ENCODE data around the gene SCGB1D1.

SCGB1D1 gene

GRCh38 chr11:62242021-62242420 is 52.0 kb downstream of the SCGB1D1 start, which contains the start of gene SCGB1D2 (continued):
- TF ChIP-seq ZNF768 (tag by site-specific recombination; IDR thresholded peaks at IDR 0.05), result no peak
- TF ChIP-seq ZNF324 (tag by site-specific recombination; IDR thresholded peaks at IDR 0.05), result no peak
- no peak for TF ChIP-seq ZNF514 (tag by site-specific recombination; IDR thresholded peaks at IDR 0.05)
- TF ChIP-seq ZBTB10 (tag by site-specific recombination; IDR thresholded peaks at IDR 0.05), result no peak
- TF ChIP-seq ZNF596 (tag by site-specific recombination; IDR thresholded peaks at IDR 0.05), result no peak
- no peak for TF ChIP-seq ZSCAN30 (tag by site-specific recombination; IDR thresholded peaks at IDR 0.05)
- no peak for TF ChIP-seq ZNF426 (tag by site-specific recombination; IDR thresholded peaks at IDR 0.05)
- TF ChIP-seq KLF1 (tag by site-specific recombination; IDR thresholded peaks at IDR 0.05), result peak; percentile 88
- no peak for TF ChIP-seq ZNF354C (tag by site-specific recombination; IDR thresholded peaks at IDR 0.05; ENCODE audit: borderline replicate concordance, low read depth)
- no peak for TF ChIP-seq ZNF37A (tag by site-specific recombination; IDR thresholded peaks at IDR 0.05)
- TF ChIP-seq WT1 (tag by site-specific recombination; IDR thresholded peaks at IDR 0.05), result peak; percentile 91
- no peak for TF ChIP-seq INSM2 (tag by site-specific recombination; IDR thresholded peaks at IDR 0.05)
- no peak for TF ChIP-seq ZNF148 (tag by site-specific recombination; IDR thresholded peaks at IDR 0.05; ENCODE audit: borderline replicate concordance)
- TF ChIP-seq KLF8 (tag by site-specific recombination; IDR thresholded peaks at IDR 0.05), result no peak
- TF ChIP-seq MYNN (tag by site-specific recombination; IDR thresholded peaks at IDR 0.05; ENCODE audit: borderline replicate concordance), result no peak
- TF ChIP-seq BCL11A (tag by site-specific recombination; IDR thresholded peaks at IDR 0.05; ENCODE audit: low read depth), result no peak
- TF ChIP-seq ZNF2 (tag by site-specific recombination; IDR thresholded peaks at IDR 0.05), result no peak
- TF ChIP-seq ZNF23 (tag by site-specific recombination; IDR thresholded peaks at IDR 0.05; ENCODE audit: borderline replicate concordance), result no peak
- TF ChIP-seq ZNF561 (tag by site-specific recombination; IDR thresholded peaks at IDR 0.05; ENCODE audit: borderline replicate concordance), result peak; percentile 54; the same call in 1 of the 2 replicates
- no peak for TF ChIP-seq ZNF571 (tag by site-specific recombination; IDR thresholded peaks at IDR 0.05)
- peak; percentile 83 for TF ChIP-seq SCRT2 (tag by site-specific recombination; IDR thresholded peaks at IDR 0.05)
- TF ChIP-seq ZNF544 (tag by site-specific recombination; IDR thresholded peaks at IDR 0.05), result no peak
- TF ChIP-seq ZNF580 (tag by site-specific recombination; IDR thresholded peaks at IDR 0.05), result no peak
- no peak for TF ChIP-seq ZNF280C (tag by site-specific recombination; IDR thresholded peaks at IDR 0.05)
- TF ChIP-seq HOXA7 (CRISPR knock-in tag; IDR thresholded peaks at IDR 0.05; ENCODE audit: borderline replicate concordance), result no peak
- no peak for TF ChIP-seq HIC1 (tag by site-specific recombination; IDR thresholded peaks at IDR 0.05)
- TF ChIP-seq IKZF3 (tag by site-specific recombination; IDR thresholded peaks at IDR 0.05), result peak; percentile 83
- no peak for TF ChIP-seq ZNF274 (IDR thresholded peaks at IDR 0.05; ENCODE audit: low read length)
- TF ChIP-seq ZNF274 (tag by site-specific recombination; IDR thresholded peaks at IDR 0.05; ENCODE audit: borderline replicate concordance), result no peak
- no peak for TF ChIP-seq ZNF19 (tag by site-specific recombination; IDR thresholded peaks at IDR 0.05; ENCODE audit: low read depth)
- peak; percentile 55; the same call in 1 of the 2 replicates for TF ChIP-seq ZBTB20 (tag by site-specific recombination; IDR thresholded peaks at IDR 0.05)

All from HEK293 (cell line).